GM21737 (cell line): ENCODE data around the gene LGI4.

Experiments
- ATAC-seq: cut with Tn5 transposase; IDR thresholded peaks from one replicate; pipeline ENCODE4 v1.9.1; 2021; ENCODE audit warnings: mild to moderate bottlenecking, moderate library complexity; ENCODE audit not compliant: unreplicated experiment

Gene LGI4

DNA sequence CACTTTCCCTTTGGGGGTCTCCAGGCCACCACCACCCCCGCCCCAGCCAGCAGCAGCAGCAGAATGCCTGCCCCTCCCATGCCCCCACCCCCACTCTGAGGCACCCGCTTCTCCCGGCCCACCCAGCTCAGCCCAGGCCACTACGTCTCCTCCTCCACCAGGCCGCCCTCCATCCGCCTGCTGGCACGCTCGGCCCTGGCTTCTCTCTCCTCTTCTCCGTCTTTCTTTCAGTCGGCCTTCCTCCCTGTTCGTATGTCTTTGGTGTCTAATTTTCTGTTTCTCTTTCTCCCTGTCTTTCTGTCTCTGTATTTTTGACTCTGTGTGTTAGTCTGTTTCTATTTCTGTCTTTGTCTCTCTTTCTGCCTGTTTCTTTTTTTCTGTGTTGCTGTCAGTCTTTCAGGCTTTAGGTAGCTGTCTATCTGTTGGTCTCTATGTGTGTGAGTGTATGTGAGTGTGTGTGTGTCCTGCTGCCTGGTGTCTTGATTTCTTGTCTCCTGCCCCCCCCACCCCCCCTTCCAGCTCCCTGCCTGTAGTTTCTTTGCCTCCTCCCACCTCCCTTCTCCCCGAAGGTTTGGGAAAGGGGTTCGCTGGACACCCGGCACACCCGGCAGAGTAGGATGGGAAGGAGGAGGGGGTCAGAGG, at the start of gene LGI4:
Gene LGI4 (minus strand): TSS at position 459 of the 642 bp plus-strand sequence. CDS start 379 bp downstream, at position 80.
- ATAC-seq = no peak

DNA sequence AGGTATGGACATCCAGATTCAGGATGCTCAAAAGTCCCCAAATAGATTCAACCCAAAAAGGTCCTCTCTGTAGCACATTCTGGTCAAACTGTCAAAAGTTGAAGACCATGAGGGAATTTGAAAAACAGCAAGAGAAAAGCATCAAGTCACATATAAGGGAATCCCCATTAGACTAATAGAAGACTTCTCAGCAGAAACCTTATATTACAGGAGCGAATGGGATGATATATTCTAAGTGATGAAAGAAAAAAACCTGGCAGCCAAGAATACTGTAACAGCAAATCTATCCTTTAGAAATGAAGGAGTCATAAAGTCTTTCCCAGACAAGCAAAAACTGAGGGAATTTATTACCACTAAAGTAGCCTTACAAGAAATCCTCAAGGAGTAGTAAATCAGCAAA, 49.4 kb upstream of the LGI4 start:
- no peak for ATAC-seq

DNA sequence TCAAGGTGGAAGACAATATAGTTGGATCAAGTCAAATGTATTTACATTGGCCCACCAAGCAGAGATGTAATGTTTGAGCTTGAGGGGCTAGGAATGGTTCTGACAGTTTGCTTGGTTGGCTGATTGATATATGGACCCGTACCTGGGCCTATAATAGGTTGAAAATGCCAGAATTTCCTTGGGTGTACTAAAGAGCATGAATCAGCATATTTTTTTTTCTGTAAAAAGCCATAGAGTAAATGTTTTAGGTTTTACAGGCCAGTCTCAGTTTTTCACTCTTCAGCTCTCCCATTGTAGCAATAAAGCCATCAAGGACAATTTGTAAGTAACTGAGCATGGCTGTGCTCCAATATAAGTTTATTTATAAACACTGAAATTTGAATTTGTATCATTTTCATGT, 46.5 kb upstream of the LGI4 start:
- ATAC-seq = no peak

DNA sequence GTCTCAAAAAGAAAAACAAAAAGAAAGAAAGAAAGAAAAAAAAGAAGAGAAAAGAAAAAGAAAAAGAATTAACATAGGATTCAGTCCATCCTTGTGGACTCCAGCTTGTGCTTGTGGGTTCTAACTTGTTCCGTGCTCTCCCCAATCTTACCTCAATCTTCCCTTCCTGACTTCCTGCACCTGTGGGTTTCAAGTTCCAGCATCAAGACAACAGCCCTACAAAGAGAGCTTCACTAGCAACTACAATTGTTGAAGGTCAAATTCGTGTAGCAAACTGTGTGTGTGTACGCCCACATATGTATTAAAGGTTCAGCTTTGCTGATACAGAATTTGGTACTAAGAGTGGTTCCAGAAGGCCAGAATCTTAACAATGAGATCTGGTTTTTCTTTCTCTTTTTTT, 45.0 kb upstream of the LGI4 start:
- ATAC-seq = no peak

DNA sequence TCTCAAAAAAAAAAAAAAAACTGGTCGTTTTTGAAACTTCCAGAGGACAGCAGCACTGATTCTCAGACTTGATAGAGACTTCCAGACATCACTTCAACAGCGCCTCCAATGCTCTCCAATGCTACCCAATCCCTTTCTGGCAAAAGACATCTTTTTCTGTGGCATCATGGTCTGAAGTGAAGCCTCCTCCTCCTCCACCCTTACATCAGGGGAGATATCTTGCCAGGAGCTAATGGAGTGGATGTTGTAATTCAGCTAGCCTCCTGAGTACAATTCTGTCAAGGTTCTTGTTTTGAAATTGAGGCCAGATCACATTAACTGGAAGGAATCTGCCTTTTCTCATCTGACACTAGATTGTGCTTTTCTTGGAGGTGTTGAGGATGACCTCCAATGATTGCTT, 43.8 kb upstream of the LGI4 start:
- no peak for ATAC-seq

DNA sequence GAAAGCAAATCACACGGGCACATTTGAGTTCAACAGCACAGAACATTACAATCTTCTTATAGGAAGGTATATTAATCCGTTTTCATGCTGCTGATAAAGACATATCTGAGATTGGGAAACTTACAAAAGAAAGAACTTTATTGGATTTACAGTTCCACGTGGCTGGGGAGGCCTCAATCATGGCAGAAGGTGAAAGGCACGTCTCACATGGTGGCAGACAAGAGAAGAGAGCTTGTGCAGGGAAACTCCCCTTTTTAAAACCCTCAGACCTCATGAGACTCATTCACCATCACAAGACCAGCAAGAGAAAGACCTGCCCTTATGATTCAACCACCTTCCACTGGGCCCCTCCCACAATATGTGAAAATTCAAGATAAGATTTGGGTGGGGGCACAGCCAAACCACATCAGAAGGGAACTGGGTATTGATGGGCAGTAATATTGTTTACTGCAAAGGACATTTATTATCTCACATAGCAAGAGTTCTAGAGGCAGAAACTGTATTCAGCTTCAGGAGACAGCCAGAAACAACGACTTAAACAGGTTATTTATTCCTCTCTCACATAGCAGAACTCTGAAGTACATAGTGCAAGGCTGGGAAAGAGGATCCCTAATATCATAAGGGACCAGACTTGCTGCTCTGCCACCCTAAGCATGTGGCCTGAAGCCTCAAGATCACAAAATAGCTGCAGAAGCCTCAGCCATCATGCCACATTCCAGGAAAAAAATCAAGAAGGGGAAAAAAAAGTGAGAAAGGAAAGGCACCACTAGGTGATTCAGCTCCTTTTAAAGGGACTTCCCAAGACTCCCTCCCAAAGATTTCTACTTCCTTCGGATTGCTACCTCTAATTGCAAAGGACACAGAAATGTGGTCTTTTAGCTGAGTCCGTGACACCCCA, 42.8 kb upstream of the LGI4 start:
- no peak for ATAC-seq

DNA sequence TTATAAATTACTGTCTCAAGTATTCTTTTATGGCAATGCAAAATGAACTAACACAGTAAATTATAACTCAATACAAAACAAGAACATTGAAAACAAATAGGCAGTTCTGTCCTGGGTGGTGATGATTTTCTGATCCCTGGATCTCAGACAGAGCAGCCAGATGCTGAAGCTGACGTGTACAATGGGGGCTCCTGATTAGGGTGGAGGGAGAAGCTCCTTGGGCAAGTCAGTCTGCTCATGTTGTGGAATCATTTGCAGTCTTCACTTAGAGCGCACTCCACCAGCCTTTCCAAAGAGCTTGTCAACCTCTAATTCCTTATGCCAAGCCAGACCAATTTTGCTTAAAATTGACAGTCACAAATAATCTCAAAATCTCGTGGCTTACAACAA, 41.3 kb upstream of the LGI4 start:
- ATAC-seq = no peak

DNA sequence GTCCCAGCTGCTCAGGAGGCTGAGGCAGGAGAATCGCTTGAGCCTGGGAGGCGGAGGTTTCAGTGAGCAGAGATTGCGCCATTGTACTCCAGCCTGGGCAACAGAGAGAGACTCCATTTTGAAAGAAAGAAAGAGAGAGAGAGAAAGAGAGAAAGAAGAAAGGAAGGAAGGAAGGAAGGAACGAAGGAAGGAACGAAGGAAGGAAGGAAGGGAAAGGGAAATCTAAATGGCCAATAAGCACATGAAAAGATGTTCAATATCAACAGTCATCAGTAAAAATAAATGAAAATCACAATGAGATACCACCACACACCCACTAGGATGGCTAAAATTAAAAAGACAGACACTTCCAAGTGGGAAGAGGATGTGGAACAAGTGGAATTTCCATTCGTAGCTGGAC, 39.4 kb upstream of the LGI4 start:
- ATAC-seq = no peak

DNA sequence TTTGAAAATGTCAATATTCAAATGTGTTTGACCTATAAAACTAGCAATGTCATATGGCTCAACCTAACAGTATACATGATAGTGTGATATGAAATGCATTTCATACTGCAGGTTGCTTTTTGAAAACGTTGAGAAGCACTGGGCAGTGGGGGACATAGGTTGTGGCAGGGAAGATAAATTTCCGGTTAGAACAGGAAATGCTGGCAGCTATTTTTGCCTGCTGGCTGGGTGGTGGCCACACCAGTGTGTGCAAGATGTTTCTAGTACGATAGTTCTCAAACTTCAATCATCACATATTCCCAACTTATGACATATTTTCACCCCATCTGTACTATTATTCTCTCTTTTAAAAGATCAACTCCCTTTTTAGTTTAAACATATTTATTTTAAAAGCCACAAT, 36.9 kb upstream of the LGI4 start:
- ATAC-seq = no peak

DNA sequence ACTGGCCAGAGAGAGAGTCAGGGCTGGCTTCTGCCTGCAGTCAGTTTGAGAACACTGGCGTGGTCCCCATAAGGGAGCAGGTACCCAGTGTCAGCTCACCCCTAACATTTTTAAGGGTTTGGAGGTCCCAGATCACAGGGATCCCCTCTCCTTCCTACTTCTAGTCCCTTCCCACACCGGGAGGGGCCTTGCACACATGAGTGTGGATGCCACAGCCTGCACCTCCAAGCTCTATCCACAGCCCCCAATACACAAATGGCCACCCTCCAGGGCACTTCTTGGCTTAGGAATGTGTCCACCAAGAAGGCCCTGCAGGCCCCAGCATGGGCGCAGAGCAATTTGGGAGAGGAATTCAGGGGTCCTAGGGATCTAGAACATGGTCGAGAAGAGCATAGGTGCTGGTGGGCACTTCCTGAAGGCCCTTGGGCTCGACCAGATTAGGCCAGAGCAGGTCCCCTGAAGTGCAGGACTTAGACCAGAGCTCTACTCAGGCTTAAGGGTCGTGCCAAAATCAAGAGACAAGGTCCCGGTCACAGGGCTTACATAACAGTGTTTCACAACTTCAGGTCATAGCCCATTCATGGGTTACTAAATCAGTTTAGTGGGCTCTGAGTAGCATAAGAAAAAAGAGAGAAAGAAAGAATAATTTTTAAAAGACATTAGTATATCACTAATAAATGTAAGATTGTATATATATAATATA, 35.7 kb upstream of the LGI4 start:
- no peak for ATAC-seq

DNA sequence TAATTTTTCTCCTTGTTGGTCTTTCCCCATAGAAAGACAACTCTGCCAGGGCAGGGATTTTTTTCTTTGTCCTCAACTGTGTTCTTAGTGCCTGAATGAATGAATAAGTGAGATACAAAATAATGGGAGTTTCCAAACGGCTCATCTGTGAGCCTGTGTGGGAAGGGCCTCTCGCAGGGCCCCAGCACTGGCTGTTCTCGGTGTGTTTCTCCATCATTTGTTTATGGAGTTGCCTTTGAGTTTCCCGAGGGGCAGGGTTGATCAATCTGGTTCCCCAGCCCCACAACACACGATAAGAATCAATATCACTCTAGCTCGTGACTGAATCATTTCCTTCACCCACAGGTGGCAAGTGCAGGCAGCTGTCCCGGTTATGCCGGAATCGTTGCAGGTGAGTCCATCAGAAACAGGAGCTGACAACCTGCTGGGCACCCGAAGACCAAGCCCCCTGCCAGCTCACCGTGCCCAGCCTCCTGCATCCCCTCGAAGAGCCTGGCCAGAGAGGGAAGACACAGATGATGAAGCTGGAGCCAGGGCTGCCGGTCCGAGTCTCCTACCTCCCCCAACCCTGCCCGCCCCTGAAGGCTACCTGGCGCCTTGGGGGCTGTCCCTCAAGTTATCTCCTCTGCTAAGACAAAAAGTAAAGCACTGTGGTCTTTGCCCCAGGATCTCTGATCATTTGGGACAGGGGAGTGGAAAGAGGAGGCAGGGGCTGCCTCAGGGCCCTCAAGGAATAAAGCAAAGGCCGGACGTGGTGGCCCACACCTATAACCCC, 34.5 kb upstream of the LGI4 start:
- no peak for ATAC-seq

DNA sequence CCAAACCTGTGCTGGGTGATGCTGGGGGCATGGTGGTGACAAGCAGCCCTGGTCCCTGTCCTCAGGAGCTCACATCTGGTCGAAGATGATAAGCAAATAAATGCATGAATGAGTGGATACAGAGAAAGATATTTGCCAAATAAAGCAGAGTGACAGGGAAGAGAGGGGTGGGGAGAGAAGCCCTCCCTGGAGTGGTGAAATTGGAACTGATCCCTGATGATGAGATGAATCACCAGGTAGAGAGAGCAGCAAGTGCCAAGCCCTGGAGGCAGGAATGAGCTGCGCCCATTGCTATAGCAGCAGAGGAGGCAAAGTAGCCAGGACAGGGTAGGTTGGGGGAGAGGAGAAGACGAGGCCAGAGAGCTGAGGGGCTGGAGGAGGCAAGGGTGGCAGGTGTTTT, 33.3 kb upstream of the LGI4 start:
- no peak for ATAC-seq

DNA sequence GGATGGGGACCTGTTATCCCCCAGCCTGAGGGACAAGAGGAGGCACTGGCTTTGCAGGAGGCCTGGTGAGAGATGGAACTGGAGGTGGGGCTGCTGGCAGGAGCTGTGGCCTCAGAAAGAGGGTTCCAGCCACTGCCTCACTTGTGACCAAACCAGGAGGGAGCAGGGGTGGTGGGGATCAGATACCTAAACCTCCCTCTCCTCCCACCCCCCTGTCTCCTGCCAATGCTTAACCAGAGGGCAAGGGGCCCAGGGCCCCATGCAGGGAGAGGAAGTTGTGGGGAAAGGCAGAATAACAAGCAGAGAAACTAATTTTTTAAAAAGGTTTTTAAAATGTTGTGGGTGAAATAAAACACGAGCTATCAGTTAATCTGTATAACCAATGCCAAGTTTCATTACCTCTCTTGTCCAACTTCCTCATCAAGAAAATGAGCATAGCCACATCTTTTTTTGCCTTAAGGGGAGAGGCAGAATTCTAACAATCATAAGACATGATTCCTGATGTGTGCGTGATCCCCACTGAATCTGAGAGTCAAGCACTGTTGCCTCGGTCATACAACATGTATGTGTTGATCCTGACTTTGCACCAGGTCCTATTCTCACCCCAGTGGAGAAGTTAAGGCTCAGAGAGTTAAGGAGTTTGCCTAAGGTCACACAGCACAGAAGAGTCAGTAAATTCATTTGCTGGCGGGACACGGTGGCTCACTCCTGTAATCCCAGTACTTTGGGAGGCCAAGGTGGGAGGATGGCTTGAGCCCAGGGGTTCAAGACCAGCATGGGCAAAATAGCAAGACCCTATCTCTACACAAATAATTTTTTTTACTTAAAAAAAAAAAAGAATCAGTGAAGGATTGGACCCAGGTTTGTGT, 32.6 kb upstream of the LGI4 start:
- ATAC-seq = no peak

DNA sequence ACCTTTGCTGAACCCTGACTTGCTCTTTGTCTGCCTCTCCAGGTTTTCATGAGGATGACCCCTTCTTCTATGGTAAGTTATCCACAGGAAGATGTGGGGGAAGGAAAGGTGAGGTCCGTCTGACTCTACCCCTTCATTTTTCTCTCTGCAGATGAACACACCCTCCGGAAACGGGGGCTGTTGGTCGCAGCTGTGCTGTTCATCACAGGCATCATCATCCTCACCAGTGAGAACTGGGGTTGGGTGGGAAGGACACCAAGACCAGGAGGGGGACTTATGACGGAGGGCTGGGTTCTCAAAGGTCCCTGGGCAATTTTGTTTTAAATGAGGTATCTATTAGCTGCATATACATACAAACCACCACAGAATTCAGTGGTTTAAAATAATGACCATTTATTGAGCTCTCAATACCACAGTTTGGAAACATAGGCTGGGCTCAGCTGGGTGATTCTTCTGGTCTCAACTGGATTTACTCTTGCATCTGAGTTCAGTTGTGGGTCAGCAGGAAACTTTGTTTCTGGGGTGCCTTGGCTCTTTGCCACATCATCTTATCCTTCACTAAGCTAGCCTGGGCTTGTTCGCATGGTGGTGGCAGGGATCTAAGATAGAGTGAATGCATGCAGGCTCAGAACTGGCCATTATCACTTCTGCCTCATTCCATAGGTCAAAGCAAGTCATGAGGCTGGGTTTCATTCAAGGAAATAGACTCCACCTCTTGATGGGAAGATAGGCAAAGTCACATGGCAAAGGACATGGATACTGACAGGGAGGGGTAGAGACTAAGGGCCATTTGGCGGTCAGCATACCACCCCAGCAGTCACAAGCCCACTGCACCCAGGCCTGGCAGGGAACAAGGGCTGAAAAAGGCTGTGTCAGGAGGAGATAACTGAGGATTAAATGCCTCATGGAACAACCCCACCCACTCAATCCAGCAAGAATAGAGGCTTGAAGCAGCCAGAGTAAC, 31.5 kb upstream of the LGI4 start:
- no peak for ATAC-seq

DNA sequence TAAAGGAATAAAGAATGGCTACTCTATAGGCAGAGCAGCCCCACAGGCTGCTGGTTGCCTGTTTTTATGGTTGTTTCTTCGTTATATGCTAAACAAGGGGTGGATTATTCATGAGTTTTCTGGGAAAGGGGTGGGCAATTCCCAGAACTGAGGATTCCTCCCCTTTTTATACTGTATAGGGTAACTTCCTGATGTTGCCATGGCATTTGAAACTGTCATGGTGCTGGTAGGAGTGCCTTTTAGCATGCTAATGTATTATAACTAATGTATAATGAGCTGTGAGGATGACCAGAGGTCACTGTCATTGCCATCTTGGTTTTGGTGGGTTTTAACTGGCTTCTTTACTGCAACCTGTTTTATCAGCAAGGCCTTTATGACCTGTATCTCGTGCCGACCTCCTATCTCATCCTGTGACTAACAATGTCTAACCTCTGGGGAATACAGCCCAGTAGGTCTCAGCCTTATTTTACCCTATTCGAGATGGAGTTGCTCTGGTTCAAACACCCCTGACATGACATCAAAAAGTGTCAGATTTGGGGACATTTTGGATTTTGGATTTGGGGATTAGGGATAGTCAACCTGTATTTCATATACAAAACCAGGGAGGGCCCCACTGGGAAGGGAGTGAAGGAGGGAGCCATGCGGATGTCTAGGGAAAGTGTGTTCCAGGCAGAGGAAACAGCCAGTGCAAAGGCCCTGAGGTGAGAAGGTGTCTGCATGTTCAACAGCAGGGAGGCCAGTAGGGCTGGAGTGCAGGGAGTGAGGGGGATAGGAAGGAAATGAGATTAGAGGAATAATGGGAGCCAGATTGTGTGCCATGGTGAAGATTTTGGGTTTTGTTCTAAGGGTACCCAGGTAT, 30.6 kb upstream of the LGI4 start:
- no peak for ATAC-seq

DNA sequence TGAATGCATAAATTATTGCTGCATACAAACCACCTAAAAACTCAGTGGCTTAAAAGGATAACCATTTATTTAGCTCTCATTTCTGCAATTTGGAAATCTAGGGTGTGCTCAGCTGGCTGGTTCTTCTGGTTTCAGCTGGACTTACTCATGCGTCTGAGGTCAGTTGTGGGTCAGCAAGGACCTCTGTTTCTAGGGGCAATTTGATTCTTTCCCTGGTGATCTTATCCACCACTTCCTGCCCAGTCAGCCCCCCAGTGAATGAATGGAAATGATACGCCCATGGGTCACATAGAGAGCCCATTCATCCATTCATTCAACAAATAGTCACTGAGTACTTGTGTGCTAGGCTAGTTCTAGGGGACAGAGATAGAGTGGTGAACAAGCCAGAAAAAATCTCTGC, 29.6 kb upstream of the LGI4 start:
- ATAC-seq = no peak

DNA sequence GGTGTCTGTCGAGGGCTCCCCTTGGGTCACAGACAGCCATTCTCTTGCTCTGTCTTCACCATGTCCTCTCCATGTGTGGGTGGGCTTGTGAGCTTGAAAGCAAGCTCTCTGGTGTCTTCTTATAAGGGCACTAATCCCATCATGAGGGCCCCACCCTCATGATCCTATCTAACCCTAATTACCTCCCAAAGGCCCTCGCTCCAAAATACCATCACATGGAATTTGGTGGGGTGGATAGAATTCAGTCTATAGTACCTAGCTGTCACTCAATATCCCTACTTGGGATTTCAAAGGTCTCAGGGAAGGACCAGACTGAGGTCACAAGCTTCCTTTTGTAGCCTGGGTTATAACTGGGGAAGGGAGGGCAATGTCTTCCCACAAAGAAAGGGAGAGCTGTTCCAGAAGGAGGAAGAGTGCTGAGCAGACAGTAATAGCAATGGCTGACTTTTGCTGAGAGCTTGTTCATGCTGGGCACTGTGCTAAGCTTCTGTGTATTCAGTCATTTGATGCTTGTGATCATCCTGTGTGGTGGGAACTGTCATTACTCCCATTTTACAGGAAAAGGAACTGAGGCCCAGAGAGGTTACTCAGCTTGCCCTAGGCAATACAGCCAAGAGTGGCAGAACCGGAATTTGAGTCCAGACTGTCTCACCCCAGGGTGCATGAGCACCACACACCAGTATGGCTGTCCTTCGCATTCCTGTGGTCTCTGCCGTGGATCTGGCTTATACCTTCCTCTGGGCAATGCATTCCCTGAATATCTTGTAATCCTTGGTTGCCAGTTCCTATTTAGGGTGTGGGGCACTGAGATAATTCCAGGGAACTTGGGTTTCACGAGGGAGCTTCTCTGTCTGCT, 27.8 kb upstream of the LGI4 start:
- no peak for ATAC-seq
